Common myeloid progenitor, CD34-positive (primary cell): ENCODE measurements around the gene KRT80.

Experiments
- CTCF ChIA-PET: fragments of 350-600 bp; sonication (Branson Sonifier 250); formaldehyde crosslinking; loops from one replicate; lab custom pipeline; 2021; ENCODE audit warnings: antibody characterized with exemption; lab: Charles Lee
- POLR2A ChIA-PET: fragments of 350-600 bp; sonication (Branson Sonifier 250); formaldehyde crosslinking; loops from one replicate; lab custom pipeline; 2021; ENCODE audit warnings: antibody characterized with exemption; lab: Charles Lee
- DNase-seq, 3 donors: peaks; one replicate each; pipeline versions ENCODE4 v3.0.0 to v3.0.0-alpha.2; 2013
- H3K27ac ChIP-seq, 2 experiments: 1 replicate in 1 of 2; 2 replicates in 1 of 2; pipeline ENCODE4 v1.7.0; 2013; ENCODE audit warnings: inconsistent platforms in 2 of 2, low read length in 2 of 2, mild to moderate bottlenecking in 2 of 2, low read depth in 1 of 2, moderate library complexity in 1 of 2; ENCODE audit not compliant: severe bottlenecking in 2 of 2, insufficient read depth in 1 of 2, poor library complexity in 1 of 2
- H3K27me3 ChIP-seq, 5 experiments: replicated peaks in 2 of 5; 1 replicate in 3 of 5; 2 replicates in 2 of 5; pipeline versions ENCODE4 v1.6.1 to v1.7.0; 2013; ENCODE audit warnings: low read length in 4 of 5, mild to moderate bottlenecking in 2 of 5, moderate library complexity in 2 of 5, inconsistent platforms in 1 of 5; ENCODE audit not compliant: insufficient read depth in 5 of 5, control insufficient read depth in 4 of 5
- H3K36me3 ChIP-seq, 4 experiments: 1 replicate in 2 of 4; 2 replicates in 2 of 4; pipeline versions ENCODE4 v1.6.1 to v1.7.0; 2013; ENCODE audit warnings: low read length in 3 of 4, control low read depth in 1 of 4, mild to moderate bottlenecking in 1 of 4; ENCODE audit not compliant: control insufficient read depth in 4 of 4, insufficient read depth in 4 of 4
- H3K4me1 ChIP-seq, 4 experiments: 1 replicate in 3 of 4; 2 replicates in 1 of 4; pipeline versions ENCODE4 v1.6.1 to v1.7.1; 2013; ENCODE audit warnings: low read length in 3 of 4, mild to moderate bottlenecking in 3 of 4, control low read depth in 1 of 4, inconsistent platforms in 1 of 4, moderate library complexity in 1 of 4; ENCODE audit not compliant: control insufficient read depth in 4 of 4, insufficient read depth in 4 of 4; ENCODE audit errors: control extremely low read depth in 1 of 4
- H3K4me3 ChIP-seq, 7 experiments: 1 replicate in 4 of 7; 2 replicates in 3 of 7; pipeline versions ENCODE4 v1.5.1 to v1.7.0; 2013; ENCODE audit warnings: mild to moderate bottlenecking in 7 of 7, low read length in 6 of 7, moderate library complexity in 6 of 7, inconsistent platforms in 2 of 7, low read depth in 2 of 7, control low read depth in 1 of 7; ENCODE audit not compliant: insufficient read depth in 4 of 7, control insufficient read depth in 1 of 7; ENCODE audit errors: extremely low read depth in 1 of 7
- H3K9me3 ChIP-seq, 5 experiments: 1 replicate in 4 of 5; 2 replicates in 1 of 5; pipeline versions ENCODE4 v1.6.1 to v1.7.1; 2013; ENCODE audit warnings: low read length in 4 of 5, mild to moderate bottlenecking in 2 of 5, inconsistent platforms in 1 of 5, low read depth in 1 of 5, moderate library complexity in 1 of 5; ENCODE audit not compliant: control insufficient read depth in 4 of 5, insufficient read depth in 2 of 5; ENCODE audit errors: control extremely low read depth in 1 of 5
- WGBS: methylation state at CpG from one replicate; pipeline ENCODE4 v1.1.5; 2013; ENCODE audit not compliant: insufficient coverage; 5-methylcytosine and 5-hydroxymethylcytosine counted together

The KRT80 gene

DNA sequence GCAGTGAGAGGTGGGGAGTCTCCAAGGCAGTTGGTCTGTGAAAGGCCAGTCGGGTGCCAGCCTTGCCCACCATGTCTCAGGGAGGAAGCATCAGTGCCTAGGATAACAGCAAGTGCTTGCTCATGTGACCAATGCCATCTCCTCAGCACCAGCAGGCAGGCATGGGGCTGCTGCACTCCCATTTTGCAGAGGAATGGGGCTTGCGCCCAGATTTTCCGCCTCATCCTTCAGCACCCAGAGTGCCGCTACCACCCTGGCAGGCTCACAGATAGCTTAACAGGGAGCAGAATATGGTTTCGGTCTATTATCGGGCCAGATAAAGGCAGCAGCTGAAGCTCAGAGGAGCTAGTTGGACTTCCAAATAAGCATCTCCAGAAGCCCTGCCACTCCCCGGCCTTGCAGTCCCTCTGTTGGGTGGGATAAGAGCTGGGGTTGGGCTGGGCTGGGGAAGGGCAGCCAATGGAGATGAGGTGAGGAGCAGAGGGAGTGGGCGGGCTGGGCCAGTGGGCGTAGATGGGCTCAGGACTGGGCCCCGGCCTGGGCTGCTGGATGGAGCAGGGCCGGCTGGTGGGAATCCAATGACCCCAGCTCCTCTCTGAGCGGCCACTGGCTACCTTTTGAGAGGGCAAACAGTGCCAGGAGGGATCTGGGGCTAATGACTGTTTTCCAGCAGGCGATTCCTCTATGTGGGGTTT, 8.4 kb upstream of the KRT80 start:
- POLR2A ChIA-PET: no interaction called here

DNA sequence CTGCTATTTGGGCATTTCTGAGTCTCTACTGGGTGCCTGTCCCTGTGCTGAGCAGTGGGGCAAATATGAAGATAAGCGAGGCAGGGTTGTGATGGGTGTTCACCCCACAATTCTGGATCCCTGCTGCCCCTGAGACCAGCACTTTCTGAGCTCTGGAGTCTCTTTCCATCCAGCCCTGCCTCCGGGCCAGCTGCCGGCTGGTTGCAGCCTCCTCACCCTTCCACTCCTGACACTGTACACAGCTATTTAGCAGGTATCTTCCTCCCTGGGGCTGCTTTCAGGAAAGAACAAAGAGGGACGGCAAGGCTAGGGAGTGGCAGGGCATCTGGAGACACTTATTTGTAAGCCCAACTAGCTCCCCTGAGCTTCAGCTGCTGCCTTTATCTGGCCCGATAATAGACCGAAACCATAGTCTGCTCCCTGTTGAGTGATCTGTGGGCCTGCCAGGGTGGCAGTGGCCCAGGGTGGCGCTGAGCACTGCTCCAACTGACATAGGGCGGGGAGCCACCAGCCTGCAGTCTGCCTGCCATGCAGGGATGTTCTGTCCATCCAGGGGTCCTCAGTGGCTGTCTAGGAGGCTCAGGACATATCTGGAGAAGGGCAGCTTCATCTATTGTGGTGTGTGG, 7.6 kb upstream of the KRT80 start:
- H3K4me1 ChIP-seq: peaks cover 4 to 68% (median 48%) of the 10 kb centered on the region in 4 experiments
- no peak overlapping the region for H3K27ac ChIP-seq
- 91% methylated on average over 8 of the region's 8 CpGs for WGBS
- no peaks in the 10 kb centered on the region for H3K36me3 ChIP-seq
- DNase-seq: no peak
- H3K4me3 ChIP-seq: no peak overlapping the region
- CTCF ChIA-PET: interaction anchor here (0.9 to 3.7 kb wide), 9 partner anchors 9 to 44 kb away, joined by 3 to 21 read pairs (median 6); no protein-coding TSS in a partner anchor
- no peaks in the 10 kb centered on the region for H3K9me3 ChIP-seq
- POLR2A ChIA-PET: no interaction called here
- peaks cover 0 to 8% (median 0%) of the 10 kb centered on the region in 5 experiments for H3K27me3 ChIP-seq

More for the DNA sequence above, 8.4 kb upstream of the KRT80 start:
- no peaks in the 10 kb centered on the region for H3K9me3 ChIP-seq
- H3K27me3 ChIP-seq: peaks cover 0 to 10% (median 0%) of the 10 kb centered on the region in 5 experiments
- peaks cover 4 to 60% (median 42%) of the 10 kb centered on the region in 4 experiments for H3K4me1 ChIP-seq
- CTCF ChIA-PET: interaction anchor here (1.3 to 3.7 kb wide), 9 partner anchors 8 to 45 kb away, joined by 4 to 21 read pairs (median 6); no protein-coding TSS in a partner anchor
- DNase-seq: no peak
- WGBS: 97% methylated on average over 12 of the region's 13 CpGs
- no peaks in the 10 kb centered on the region for H3K36me3 ChIP-seq
- H3K4me3 ChIP-seq: no peak overlapping the region
- no peak overlapping the region for H3K27ac ChIP-seq

DNA sequence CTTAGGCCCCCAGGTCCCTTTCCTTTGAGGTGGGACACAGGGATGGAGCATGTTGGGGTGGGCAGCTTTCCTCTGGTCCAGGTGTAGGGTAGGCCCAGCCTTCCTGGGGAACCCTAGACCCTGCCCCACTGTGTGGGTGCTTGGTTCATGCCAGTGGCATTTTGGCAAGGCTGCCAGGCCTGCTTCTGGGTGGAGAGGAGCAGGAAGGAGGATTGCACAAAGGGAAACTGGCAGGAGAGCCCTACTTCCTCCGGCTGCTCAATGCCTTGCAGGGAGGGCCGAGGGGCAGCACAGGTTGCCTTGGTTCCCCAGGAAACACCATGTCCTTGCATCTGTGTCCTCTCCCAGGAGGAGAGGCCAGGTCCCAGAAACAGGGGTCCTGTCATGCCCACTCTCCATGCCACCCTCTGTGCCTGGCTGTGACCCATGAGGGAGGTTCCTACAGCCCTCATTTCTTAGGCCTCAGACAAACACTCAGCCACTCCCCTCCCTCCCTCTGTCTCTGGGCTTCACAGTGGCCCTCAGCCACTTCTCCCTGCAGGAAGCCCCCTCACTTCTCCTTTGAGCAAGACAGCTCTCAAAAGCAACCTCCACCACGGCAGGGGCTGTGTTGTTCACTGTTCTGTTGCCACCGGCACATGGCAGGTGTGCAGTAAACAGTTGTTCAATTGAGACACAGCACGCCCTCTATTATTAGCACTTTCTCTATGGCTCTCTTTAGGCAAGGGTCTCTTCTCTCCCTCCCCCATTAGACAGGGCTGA, 6.8 kb upstream of the KRT80 start:
- H3K4me3 ChIP-seq: peak overlapping the region in 3 of 7 experiments; percentile 11 to 26 (median 25)
- 23% methylated on average over 4 of the region's 5 CpGs for WGBS
- POLR2A ChIA-PET: interaction anchor here (0.6 kb wide), 1 partner anchor 84 kb away, joined by 3 read pairs; no protein-coding TSS in a partner anchor

DNA sequence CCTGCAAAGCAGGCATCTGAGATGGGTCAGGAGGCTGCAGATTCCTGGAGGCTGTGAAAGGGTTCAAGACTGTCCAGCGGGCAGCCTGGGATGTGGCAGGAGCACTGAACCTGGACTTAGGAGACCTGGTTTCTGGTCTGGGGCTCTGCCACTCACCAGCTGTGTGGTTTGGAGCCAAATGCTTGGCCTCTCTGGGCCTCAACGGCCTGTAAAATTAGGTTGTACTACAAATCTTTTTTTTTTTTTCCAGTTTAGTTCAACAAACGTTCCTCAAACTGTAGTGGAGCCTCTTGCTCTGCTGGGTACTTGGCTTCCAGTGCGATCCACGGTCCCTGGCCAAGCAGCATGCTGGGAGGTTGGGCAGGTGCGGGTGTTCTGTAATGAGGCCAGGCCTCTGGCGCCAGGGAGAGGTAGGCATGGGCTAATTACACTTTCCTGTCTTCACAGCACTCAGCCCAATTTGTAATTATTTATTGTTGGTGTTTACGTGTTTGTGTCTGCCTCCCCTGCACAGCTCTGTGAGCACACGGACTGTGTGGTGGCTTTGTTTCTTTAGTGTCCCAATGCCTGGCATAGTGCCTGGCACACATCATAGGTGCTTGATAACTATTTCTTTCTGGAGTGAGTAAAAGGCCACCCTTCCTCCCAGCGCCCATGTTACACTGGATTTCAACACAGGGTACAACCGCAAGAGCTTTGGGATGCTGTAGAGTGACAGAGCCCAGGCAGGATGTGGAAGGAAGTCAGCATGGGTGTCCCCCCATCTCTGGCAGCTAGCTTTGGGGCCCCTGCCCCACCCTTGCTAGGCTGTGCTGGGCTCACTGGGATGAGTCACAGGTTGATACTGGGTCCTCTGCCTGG, 5.8 kb upstream of the KRT80 start:
- ChIA-PET CTCF (interaction anchor here (0.6 to 3.6 kb wide), 7 partner anchors 10 to 47 kb away, joined by 3 to 13 read pairs (median 5); no protein-coding TSS in a partner anchor), POLR2A (interaction anchor here (0.7 kb wide), 1 partner anchor 109 kb away, joined by 3 read pairs; no protein-coding TSS in a partner anchor)
- peaks cover 0 to 2% (median 0%) of the 10 kb centered on the region in 5 experiments for H3K27me3 ChIP-seq
- 97% methylated on average over 5 of the region's 11 CpGs for WGBS
- peak in 2 of 3 donors; percentile 63 to 65 for DNase-seq
- no peak overlapping the region for H3K27ac ChIP-seq
- peaks cover 4 to 68% (median 53%) of the 10 kb centered on the region in 4 experiments for H3K4me1 ChIP-seq
- peak overlapping the region in 2 of 7 experiments; percentile 11 to 25 for H3K4me3 ChIP-seq
- H3K9me3 ChIP-seq: no peaks in the 10 kb centered on the region
- H3K36me3 ChIP-seq: no peaks in the 10 kb centered on the region

More for the DNA sequence above, 6.8 kb upstream of the KRT80 start:
- peak in 2 of 3 donors; percentile 75 to 76 for DNase-seq
- Histone ChIP-seq H3K27me3 (peaks cover 0 to 6% (median 0%) of the 10 kb centered on the region in 5 experiments), H3K27ac (peak overlapping the region in 1 of 2 experiments; percentile 36), H3K9me3 (no peaks in the 10 kb centered on the region), H3K36me3 (no peaks in the 10 kb centered on the region), H3K4me1 (peaks cover 4 to 74% (median 53%) of the 10 kb centered on the region in 4 experiments)
- CTCF ChIA-PET: interaction anchor here (0.9 to 3.7 kb wide), 9 partner anchors 9 to 46 kb away, joined by 3 to 21 read pairs (median 5); no protein-coding TSS in a partner anchor

DNA sequence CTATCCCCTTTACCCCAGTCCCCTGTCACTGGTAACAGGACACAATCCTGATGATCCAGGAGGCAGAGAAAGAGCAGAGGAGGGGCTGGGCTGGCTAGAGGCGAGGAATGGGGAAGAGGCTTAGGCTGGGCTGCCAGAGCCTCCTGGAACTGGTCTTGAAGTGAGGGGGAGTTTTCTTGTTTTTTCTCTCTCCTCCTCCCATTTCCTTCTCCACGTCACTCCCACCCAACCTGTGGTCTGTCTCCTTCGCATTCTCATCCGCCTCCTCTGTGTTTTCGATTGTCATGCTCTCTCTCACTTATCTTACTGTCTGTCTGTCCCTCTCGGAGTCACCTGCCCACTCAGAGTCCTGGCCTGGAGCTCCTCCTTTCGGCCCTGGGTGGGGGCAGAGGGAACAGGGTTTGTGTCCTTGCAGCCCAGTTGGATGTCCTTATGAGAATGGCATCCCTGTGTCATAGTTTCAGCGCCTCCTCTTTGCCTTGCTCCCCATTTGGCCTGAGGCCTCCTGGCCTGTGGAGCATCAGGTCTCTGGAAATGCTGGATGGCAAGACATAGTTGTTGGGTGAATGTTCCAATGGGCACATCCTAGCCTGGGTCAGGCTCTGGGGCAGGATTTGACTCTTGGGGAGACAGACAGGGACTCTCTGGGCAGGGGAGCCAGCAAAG, 3.4 kb upstream of the KRT80 start:
- DNase-seq: no peak
- peaks cover 0 to 3% (median 0%) of the 10 kb centered on the region in 5 experiments for H3K27me3 ChIP-seq
- no peaks in the 10 kb centered on the region for H3K36me3 ChIP-seq
- no peak overlapping the region for H3K4me3 ChIP-seq
- ChIA-PET POLR2A (no interaction called here), CTCF (interaction anchor here (1.3 kb wide), 1 partner anchor 18 kb away, joined by 3 read pairs; no protein-coding TSS in a partner anchor)
- no peaks in the 10 kb centered on the region for H3K9me3 ChIP-seq
- no peak overlapping the region for H3K27ac ChIP-seq
- H3K4me1 ChIP-seq: peaks cover 4 to 62% (median 60%) of the 10 kb centered on the region in 4 experiments
- WGBS: 98% methylated on average over 7 of the region's 8 CpGs
